Fibroblast of villous mesenchyme (primary cell): ENCODE data around the gene KAZN. TPM values are rescaled to one million over a fixed set of nuclear protein-coding genes. Genes with fewer than 3 reads are reported as not detected.

Experiments
- DNase-seq: peaks from one replicate; pipeline ENCODE4 v3.0.0-alpha.2; 2010; ENCODE audit warnings: low read depth
- H3K4me3 ChIP-seq: 2 replicates; pipeline ENCODE4 v1.5.1; 2011; ENCODE audit warnings: low read depth, mild to moderate bottlenecking, low read length
- CTCF ChIP-seq: IDR thresholded peaks from 2 replicates; pipeline ENCODE4 v1.5.1; 2012; ENCODE audit warnings: low read depth, mild to moderate bottlenecking, low read length; ENCODE audit not compliant: insufficient read depth
- total RNA-seq: library from RNA; depleted of rRNA; stranded (reverse); fragments of >200 nt; gene quantifications from 2 replicates; pipeline ENCODE4 v1.2.3, GENCODE V29; 2012

Gene KAZN
- total RNA-seq, 1 donor = 8.6 TPM

- H3K4me3 ChIP-seq = no peak overlapping the region
- TF ChIP-seq CTCF = no peak
- DNase-seq = no peak
Observed at GRCh38 chr1:15077384-15077783, 478.9 kb downstream of the KAZN start.

- DNase-seq = no peak
- H3K4me3 ChIP-seq = no peak overlapping the region
- no peak for TF ChIP-seq CTCF
Observed at GRCh38 chr1:15080328-15081007, 482.0 kb downstream of the KAZN start.

GRCh38 chr1:15081102-15081501, 482.6 kb downstream of the KAZN start:
- TF ChIP-seq CTCF = no peak
- no peak overlapping the region for H3K4me3 ChIP-seq
- DNase-seq = no peak

- no peak for DNase-seq
- no peak overlapping the region for H3K4me3 ChIP-seq
- no peak for TF ChIP-seq CTCF
Observed at GRCh38 chr1:15083578-15083977, 485.1 kb downstream of the KAZN start.

GRCh38 chr1:15088281-15088971, 489.9 kb downstream of the KAZN start:
- peak; percentile 76 for DNase-seq
- no peak for TF ChIP-seq CTCF
- H3K4me3 ChIP-seq = no peak overlapping the region

- no peak for DNase-seq
- TF ChIP-seq CTCF = no peak
- no peak overlapping the region for H3K4me3 ChIP-seq
Observed at GRCh38 chr1:15089258-15089992, 490.9 kb downstream of the KAZN start.
